SH-SY5Y (cell line): ENCODE measurements around the gene TINAGL1.

Source experiments
- GATA2 ChIP-seq: IDR thresholded peaks from 2 replicates; pipeline ENCODE4 v1.6.1; 2011; ENCODE audit warnings: mild to moderate bottlenecking, low read depth, low read length
- GATA3 ChIP-seq: IDR thresholded peaks from 2 replicates; pipeline ENCODE4 v1.6.1; 2011; ENCODE audit warnings: low read depth, mild to moderate bottlenecking, low read length, moderate library complexity

DNA sequence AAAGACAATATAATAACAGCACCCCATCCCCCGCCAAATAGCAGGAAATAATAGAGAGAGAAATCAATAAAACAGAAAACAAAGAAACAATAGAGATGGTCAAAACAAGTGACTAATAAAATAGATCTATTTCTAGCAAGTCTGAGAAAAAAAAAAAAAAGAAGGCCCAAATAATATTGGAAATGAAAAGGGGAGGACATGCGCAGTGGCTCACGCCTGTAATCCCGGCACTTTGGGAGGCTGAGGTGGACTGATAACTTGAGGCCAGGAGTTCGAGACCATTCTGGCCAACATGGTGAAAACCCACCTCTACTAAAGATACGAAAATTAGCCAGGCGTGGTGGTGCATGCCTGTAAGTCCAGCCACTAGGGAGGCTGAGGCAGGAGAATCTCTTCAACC lies 22.7 kb downstream of the TINAGL1 start:
- no peak for TF ChIP-seq GATA2
- no peak for TF ChIP-seq GATA3
